GM19324 (cell line): ENCODE data around the gene ARL11.
A peak's percentile ranks its signal among the peaks of the same experiment; 100 is the strongest.
"Not testable (repeated sequence)": the region's sequence is repeated elsewhere in the genome, so short reads cannot be mapped to it uniquely, and the experiment has no call there.

Source experiments
- ATAC-seq: cut with Tn5 transposase; IDR thresholded peaks from one replicate; pipeline ENCODE4 v1.9.1; 2021; ENCODE audit warnings: mild to moderate bottlenecking, moderate library complexity; ENCODE audit not compliant: unreplicated experiment, low FRiP score

The ARL11 gene

GRCh38 chr13:49627831-49628652 is at the start of gene ARL11:
Gene ARL11 (plus strand): TSS chr13:49628507. CDS start chr13:49630448, 1,941 bp downstream.
- peak; percentile 80 for ATAC-seq

DNA sequence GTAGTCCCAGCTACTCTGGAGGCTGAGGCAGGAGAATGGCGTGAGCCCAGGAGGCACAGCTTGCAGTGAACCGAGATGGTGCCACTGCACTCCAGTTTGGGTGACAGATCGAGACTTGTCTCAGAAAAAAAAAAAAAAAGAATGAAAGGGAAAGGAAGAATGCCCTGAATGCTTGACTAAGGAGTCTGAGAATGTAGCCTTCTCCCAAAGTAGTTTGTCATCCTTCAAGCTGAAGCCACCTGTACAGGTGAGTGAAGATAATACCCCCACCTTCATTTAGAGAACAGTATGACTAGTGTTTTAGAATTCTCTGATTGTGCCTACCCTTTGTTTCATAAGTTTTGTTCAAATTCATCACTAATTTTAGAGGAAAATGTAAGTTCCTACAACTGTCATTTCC is 48.8 kb upstream of the ARL11 start:
- ATAC-seq: no peak

GRCh38 chr13:49580980-49581680 is 47.2 kb upstream of the ARL11 start:
- no peak for ATAC-seq

- ATAC-seq: peak; percentile 16
Measured at GRCh38 chr13:49584771-49585182, 43.5 kb upstream of the ARL11 start.

- ATAC-seq: peak; percentile 94
Measured at GRCh38 chr13:49585220-49586157, 42.8 kb upstream of the ARL11 start, which contains the start of gene RCBTB1. Gene RCBTB1 (minus strand): TSS chr13:49585558. CDS start chr13:49567279, 18,279 bp downstream.

DNA sequence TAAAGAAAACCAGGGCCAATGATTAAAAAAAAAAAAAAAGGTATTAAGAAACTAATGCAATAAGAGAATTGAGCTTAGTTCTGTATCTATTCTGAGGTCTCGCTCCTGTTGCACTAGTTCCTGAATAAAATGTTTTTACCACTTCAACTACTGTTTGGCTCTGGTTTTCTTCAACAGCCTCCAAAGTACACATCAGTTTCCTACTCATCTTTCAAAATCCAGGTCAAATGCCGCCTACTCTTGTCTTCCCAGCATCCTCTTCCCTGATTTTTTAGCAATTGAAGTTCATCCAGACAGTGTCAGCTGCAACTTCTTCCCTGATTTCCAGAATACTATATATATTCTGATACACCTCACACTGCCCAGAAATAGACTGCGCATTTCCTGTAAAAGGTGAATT is 41.6 kb upstream of the ARL11 start:
- no peak for ATAC-seq

DNA sequence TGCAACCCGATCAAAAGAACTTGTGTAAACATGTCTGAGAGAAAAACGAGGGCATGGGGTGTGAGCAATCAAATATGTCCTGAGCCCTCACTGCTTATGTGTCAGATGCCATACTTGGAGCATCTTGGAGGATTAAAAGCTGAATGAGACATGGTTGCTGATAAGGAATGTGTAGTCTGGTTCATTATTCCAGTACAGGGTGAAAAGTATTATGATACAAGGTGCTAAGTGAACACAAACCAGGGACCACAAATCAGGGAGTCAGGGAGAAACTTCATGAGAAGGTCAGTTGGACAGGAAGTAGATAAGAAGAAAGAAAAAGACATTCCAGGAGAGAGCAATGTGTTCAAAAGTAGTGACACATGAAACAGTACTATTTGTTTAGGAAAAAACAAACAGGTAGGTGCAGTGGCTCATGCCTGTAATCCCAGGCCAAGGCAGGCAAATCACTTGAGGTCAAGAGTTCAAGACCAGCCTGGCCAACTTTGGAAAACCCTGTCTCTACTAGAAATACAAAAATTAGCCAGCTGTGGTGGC is 40.9 kb upstream of the ARL11 start:
- ATAC-seq: no peak

GRCh38 chr13:49590714-49591113 is 37.6 kb upstream of the ARL11 start:
- not testable (repeated sequence) for ATAC-seq

GRCh38 chr13:49593876-49594275 is 34.4 kb upstream of the ARL11 start:
- not testable (repeated sequence) for ATAC-seq

DNA sequence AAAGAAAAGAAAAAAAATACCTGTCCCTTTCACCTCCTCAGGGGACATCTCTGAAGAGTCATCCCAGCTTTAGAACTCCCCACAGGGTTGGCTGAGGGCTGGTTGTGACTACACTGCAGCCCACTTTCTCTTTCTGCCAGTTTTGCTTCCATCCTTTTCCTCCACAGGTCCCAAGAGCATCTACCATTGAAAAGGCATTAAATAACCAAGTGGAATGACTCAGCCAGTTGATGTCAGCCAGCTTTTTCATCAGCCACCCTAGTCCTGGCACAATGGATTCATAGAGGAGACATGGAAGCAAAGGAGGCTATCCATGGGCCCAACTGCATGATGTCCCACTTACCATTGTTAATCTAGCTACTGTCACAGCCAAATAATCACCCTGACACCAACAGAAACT is 33.7 kb upstream of the ARL11 start:
- ATAC-seq: no peak

- no peak for ATAC-seq
Measured at GRCh38 chr13:49596221-49596620, 32.1 kb upstream of the ARL11 start.

DNA sequence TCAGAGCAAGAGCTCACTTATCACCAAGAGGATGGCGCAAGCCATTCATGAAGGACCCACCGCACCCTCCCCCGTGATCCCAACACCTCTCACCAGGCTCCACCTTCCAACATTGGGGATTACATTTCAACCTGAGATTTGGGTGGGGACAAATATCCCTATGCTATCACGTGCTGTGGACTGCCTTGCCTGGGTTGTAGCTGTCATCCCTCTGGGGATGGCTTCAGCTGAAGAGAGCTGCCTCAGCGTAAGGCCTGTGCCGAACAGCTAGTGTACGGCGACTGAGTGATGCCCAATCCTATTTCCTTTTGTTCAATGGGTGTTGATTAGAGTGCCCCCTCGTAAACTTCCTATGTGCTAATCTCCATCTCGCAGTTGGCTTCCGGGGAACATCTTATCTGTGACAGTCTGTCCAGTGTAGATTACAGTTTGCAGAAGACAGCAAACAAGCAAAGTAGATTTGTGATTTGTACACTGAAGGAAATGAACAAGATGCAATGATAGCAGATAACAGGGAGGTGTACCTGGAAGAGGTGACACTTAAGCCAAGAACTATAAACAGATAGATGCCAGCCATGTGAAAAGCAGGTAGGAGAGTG is 31.2 kb upstream of the ARL11 start:
- no peak for ATAC-seq

GRCh38 chr13:49602005-49602404 is 26.3 kb upstream of the ARL11 start:
- ATAC-seq: no peak

DNA sequence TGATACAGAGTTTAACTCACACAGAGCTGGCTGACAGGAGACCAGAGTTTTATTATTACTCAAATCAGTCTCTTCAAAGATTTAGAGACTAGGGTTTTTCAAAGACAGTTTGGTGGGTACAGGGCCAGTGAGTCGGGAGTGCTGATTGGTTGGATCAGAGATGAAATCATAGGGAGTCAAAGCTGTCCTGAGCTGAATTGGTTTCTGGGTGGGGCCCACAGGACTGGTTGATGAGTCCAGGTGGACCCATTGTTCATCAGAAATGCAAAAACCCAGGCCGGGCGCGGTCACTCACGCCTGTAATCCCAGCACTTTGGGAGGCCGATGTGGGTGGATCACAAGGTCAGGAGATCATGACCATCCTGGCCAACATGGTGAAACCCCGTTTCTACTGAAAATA is 25.7 kb upstream of the ARL11 start:
- not testable (repeated sequence) for ATAC-seq

- ATAC-seq: no peak
Measured at GRCh38 chr13:49604570-49604969, 23.7 kb upstream of the ARL11 start.

- peak; percentile 68 for ATAC-seq
Measured at GRCh38 chr13:49606747-49607648, 21.3 kb upstream of the ARL11 start.

- no peak for ATAC-seq
Measured at GRCh38 chr13:49607761-49608160, 20.5 kb upstream of the ARL11 start.

DNA sequence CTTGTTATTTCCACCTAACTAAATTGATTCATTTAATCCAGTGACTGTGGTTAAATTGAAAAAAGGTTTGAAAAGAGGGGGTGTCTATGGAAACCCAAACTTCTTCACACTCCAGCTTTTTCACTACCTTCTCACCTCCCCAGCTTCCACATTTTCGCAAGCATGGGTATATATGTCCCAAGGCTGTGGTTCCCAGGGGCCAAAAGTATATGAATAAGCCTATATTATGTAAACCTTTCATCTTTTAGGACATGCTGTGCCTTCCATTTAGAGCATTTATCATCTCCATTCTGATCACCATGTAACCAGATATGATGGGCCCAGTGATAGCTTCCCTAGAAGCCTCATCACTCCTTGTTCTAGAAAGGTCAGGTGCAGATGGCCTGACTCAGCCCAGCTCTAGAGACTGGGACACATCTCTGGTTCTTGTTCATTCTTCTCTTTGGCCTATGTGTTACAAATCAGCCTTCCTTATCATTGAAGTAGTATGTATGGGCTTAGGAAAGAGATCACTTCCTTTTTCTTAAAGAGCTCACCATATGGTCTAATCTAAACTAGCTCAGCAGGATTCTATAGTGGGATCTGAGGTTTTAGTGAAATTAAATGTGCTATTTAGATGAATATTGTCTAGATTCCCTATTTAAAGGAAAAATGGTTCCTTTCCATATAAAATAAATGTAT is 19.5 kb upstream of the ARL11 start:
- no peak for ATAC-seq
